Measurements from ENCODE around the gene TBC1D22B. TPM values are rescaled to one million over a fixed set of nuclear protein-coding genes. Genes with fewer than 3 reads are reported as not detected.

TBC1D22B gene
- total RNA-seq, 2 experiments from 2014 or later: 12.1 to 12.3 TPM

DNA sequence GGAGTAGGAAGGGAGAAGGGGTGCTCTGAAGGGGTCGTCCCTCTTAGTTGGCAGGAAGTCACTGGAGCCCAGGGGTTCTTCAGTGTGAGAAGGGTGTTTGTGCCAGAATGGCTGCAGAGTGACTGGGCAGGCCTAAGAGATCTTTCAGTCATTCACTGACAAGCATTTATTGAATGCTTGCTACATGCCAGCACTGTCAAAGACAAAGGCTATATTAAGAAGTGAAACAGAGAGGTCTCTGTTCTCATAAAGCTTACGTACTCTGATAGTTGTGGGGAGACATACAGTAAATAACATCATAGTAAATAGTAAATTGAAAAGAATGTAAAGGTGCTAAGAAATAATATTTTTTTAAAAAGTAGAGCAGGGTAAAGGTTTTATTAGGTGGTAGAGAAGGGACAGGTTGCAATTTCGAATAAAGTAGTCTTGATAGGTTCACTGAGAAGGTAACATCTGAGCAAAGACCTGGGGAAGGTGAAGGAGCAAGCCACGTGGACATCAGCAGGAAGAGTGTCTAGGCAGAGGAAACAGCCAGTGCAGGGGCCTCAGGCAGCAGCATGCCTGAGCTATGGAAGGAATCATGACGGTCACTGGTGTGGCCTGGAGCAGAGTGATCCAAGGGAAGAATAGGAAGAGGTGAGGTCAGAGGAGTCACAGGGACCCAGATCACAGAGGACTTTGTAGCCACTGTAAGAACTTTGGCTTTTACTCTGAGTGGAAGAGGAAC lies 59.9 kb downstream of the TBC1D22B start:
- CTCF ChIA-PET: interaction anchor here (2.1 to 4.8 kb wide), 2 partner anchors 8 to 18 kb away, joined by 12 to 27 read pairs; no protein-coding TSS in a partner anchor
- TF ChIP-seq, protein P1, sequence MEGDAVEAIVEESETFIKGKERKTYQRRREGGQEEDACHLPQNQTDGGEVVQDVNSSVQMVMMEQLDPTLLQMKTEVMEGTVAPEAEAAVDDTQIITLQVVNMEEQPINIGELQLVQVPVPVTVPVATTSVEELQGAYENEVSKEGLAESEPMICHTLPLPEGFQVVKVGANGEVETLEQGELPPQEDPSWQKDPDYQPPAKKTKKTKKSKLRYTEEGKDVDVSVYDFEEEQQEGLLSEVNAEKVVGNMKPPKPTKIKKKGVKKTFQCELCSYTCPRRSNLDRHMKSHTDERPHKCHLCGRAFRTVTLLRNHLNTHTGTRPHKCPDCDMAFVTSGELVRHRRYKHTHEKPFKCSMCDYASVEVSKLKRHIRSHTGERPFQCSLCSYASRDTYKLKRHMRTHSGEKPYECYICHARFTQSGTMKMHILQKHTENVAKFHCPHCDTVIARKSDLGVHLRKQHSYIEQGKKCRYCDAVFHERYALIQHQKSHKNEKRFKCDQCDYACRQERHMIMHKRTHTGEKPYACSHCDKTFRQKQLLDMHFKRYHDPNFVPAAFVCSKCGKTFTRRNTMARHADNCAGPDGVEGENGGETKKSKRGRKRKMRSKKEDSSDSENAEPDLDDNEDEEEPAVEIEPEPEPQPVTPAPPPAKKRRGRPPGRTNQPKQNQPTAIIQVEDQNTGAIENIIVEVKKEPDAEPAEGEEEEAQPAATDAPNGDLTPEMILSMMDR (IDR thresholded peaks at IDR 0.05): no peak
- Mint-ChIP-seq H3K27me3 (no peaks in the 10 kb centered on the region), H3K9me3 (no peaks in the 10 kb centered on the region), H3K36me3 (ENCODE audit: low read depth) (peaks cover 7% of the 10 kb centered on the region), H3K4me3 (no peak overlapping the region), H3K4me1 (ENCODE audit: low read depth) (peaks cover 3% of the 10 kb centered on the region), H3K27ac (no peak overlapping the region)
- POLR2A ChIA-PET: interaction anchor here (0.9 kb wide), 1 partner anchor 1513 kb away, joined by 3 read pairs; no protein-coding TSS in a partner anchor
- no peak for DNase-seq
- intact Hi-C loops (cut with micrococcal nuclease): no loop called here
- no peak for ATAC-seq

DNA sequence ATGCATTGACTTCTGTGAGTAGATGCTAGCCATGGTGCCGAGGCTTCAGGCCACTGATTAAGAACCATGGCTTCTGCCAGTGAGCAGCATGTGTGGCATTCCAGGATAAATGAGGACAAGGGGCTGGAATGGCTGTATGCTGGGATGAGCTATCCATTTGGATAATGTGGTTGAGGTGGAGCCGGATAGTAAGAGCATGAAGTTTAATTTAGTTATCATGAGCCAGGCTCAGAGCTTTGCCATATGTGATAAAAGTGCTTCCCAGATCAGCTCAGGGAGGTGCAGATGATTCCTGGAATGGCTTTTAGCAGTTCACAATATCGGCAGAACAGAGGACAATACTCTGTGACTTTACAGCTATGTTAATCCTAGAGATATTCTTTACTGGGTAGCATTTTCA lies 61.6 kb downstream of the TBC1D22B start:
- H3K27ac Mint-ChIP-seq: no peak overlapping the region
- intact Hi-C loops (cut with micrococcal nuclease): no loop called here
- no peaks in the 10 kb centered on the region for H3K27me3 Mint-ChIP-seq
- H3K36me3 Mint-ChIP-seq (ENCODE audit: low read depth): peaks cover 5% of the 10 kb centered on the region
- ChIA-PET CTCF (interaction anchor here (1.1 kb wide), 1 partner anchor 11 kb away, joined by 4 read pairs; no protein-coding TSS in a partner anchor), POLR2A (no interaction called here)
- TF ChIP-seq, protein P1 (IDR thresholded peaks at IDR 0.05): no peak
- no peak overlapping the region for H3K4me3 Mint-ChIP-seq
- peaks cover 12% of the 10 kb centered on the region for H3K4me1 Mint-ChIP-seq (ENCODE audit: low read depth)
- ATAC-seq (no peak), DNase-seq (no peak)
- H3K9me3 Mint-ChIP-seq: no peaks in the 10 kb centered on the region

- Mint-ChIP-seq H3K4me3 (no peak overlapping the region), H3K36me3 (ENCODE audit: low read depth) (peaks cover 2% of the 10 kb centered on the region), H3K4me1 (ENCODE audit: low read depth) (peaks cover 10% of the 10 kb centered on the region), H3K27ac (no peak overlapping the region), H3K27me3 (no peaks in the 10 kb centered on the region), H3K9me3 (no peaks in the 10 kb centered on the region)
- TF ChIP-seq, protein P1 (IDR thresholded peaks at IDR 0.05): no peak
- ChIA-PET CTCF (interaction anchor here (0.9 to 1.1 kb wide), 2 partner anchors 12 to 372 kb away, joined by 3 to 4 read pairs; no protein-coding TSS in a partner anchor), POLR2A (interaction anchor here (0.9 kb wide), 1 partner anchor 30 kb away, joined by 3 read pairs; no protein-coding TSS in a partner anchor)
- no peak for DNase-seq
- intact Hi-C loops (cut with micrococcal nuclease): no loop called here
- ATAC-seq: no peak
Measured at GRCh38 chr6:37319856-37320480, 62.4 kb downstream of the TBC1D22B start.

DNA sequence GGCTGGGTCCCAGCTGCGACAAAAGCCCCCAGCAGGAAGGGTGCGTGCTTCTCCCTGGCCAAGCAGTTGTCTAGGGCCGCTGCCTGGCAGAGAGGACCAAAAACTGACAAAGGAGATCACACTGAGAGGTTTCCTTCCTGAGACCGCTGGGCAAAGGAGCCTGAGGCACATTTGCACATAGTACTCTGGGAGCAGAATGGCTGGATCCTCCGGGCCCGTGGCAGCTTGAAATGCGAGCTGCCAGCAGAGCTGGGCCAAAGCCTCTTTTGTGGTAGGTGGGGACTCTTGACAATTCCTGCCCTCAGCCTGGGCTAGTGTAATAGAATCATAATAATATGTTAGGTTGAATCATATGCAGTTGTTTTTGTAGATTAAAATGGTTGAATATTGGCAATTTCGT lies 63.1 kb downstream of the TBC1D22B start:
- peaks cover 2% of the 10 kb centered on the region for H3K36me3 Mint-ChIP-seq (ENCODE audit: low read depth)
- no peaks in the 10 kb centered on the region for H3K9me3 Mint-ChIP-seq
- H3K27ac Mint-ChIP-seq: no peak overlapping the region
- POLR2A ChIA-PET: interaction anchor here (0.9 kb wide), 1 partner anchor 31 kb away, joined by 3 read pairs; no protein-coding TSS in a partner anchor
- CTCF ChIA-PET: interaction anchor here (0.9 kb wide), 1 partner anchor 372 kb away, joined by 3 read pairs; no protein-coding TSS in a partner anchor
- no peaks in the 10 kb centered on the region for H3K27me3 Mint-ChIP-seq
- DNase-seq: no peak
- TF ChIP-seq, protein P1 (IDR thresholded peaks at IDR 0.05): no peak
- no peak for ATAC-seq
- intact Hi-C loops (cut with micrococcal nuclease): no loop called here
- no peak overlapping the region for H3K4me3 Mint-ChIP-seq
- peaks cover 12% of the 10 kb centered on the region for H3K4me1 Mint-ChIP-seq (ENCODE audit: low read depth)
